Memory B cell (primary cell): ENCODE data around the gene ZNF710.

ENCODE experiments used
- ATAC-seq: fragments of 150-1000 bp; cut with Tn5 transposase; 2 replicates; pipeline ENCODE4 v1.10.0; 2021; ENCODE audit warnings: low read depth, mild to moderate bottlenecking, moderate library complexity
- DNase-seq, 2 donors: peaks; one replicate each; pipeline ENCODE4 v3.0.0; 2022; ENCODE audit warnings: low spot score in 2 of 2
- H3K27ac Mint-ChIP-seq: one replicate; pipeline ENCODE4 v1.8.0; 2022; ENCODE audit warnings: mild to moderate bottlenecking, moderate library complexity, mixed read lengths
- H3K27me3 Mint-ChIP-seq: one replicate; pipeline ENCODE4 v1.8.0; 2022; ENCODE audit warnings: mixed read lengths
- H3K36me3 Mint-ChIP-seq: one replicate; pipeline ENCODE4 v1.8.0; 2022; ENCODE audit warnings: mild to moderate bottlenecking, mixed read lengths
- H3K4me1 Mint-ChIP-seq: one replicate; pipeline ENCODE4 v1.8.0; 2022; ENCODE audit warnings: mixed read lengths
- H3K4me3 Mint-ChIP-seq: one replicate; pipeline ENCODE4 v1.8.0; 2022; ENCODE audit warnings: mild to moderate bottlenecking, moderate library complexity, mixed read lengths
- H3K9me3 Mint-ChIP-seq: one replicate; pipeline ENCODE4 v1.8.0; 2022; ENCODE audit warnings: mixed read lengths

The ZNF710 gene

GRCh38 chr15:90044916-90045371 is 43.8 kb downstream of the ZNF710 start:
- Mint-ChIP-seq H3K27ac (peak overlapping the region; percentile 88), H3K27me3 (no peaks in the 10 kb centered on the region), H3K4me1 (peaks cover 43% of the 10 kb centered on the region), H3K9me3 (no peaks in the 10 kb centered on the region), H3K4me3 (peak overlapping the region; percentile 19), H3K36me3 (peaks cover 10% of the 10 kb centered on the region)
- ATAC-seq = no peak
- DNase-seq = no peak

GRCh38 chr15:90046289-90046688 is 45.2 kb downstream of the ZNF710 start:
- Mint-ChIP-seq H3K4me1 (peaks cover 41% of the 10 kb centered on the region), H3K36me3 (peaks cover 10% of the 10 kb centered on the region), H3K27me3 (no peaks in the 10 kb centered on the region), H3K27ac (peak overlapping the region; percentile 88), H3K9me3 (no peaks in the 10 kb centered on the region), H3K4me3 (peak overlapping the region; percentile 62)
- DNase-seq (no peak), ATAC-seq (no peak)

- ATAC-seq (peak; percentile 100), DNase-seq (peak in 1 of 2 donors; percentile 46)
- H3K4me3 Mint-ChIP-seq = peak overlapping the region; percentile 62
- peaks cover 10% of the 10 kb centered on the region for H3K36me3 Mint-ChIP-seq
- H3K27me3 Mint-ChIP-seq = no peaks in the 10 kb centered on the region
- peak overlapping the region; percentile 88 for H3K27ac Mint-ChIP-seq
- peaks cover 41% of the 10 kb centered on the region for H3K4me1 Mint-ChIP-seq
- H3K9me3 Mint-ChIP-seq = no peaks in the 10 kb centered on the region
These were observed 45.8 kb downstream of the ZNF710 start for GRCh38 chr15:90046911-90047392.

GRCh38 chr15:90047956-90048575 is 46.9 kb downstream of the ZNF710 start:
- Mint-ChIP-seq H3K36me3 (peaks cover 10% of the 10 kb centered on the region), H3K4me3 (no peak overlapping the region), H3K27ac (no peak overlapping the region), H3K9me3 (no peaks in the 10 kb centered on the region), H3K27me3 (no peaks in the 10 kb centered on the region), H3K4me1 (peaks cover 44% of the 10 kb centered on the region)
- DNase-seq = no peak
- no peak for ATAC-seq

- DNase-seq = no peak
- Mint-ChIP-seq H3K27me3 (no peaks in the 10 kb centered on the region), H3K4me1 (peaks cover 42% of the 10 kb centered on the region), H3K36me3 (peaks cover 7% of the 10 kb centered on the region), H3K9me3 (no peaks in the 10 kb centered on the region), H3K4me3 (no peak overlapping the region), H3K27ac (no peak overlapping the region)
- ATAC-seq = no peak
These were observed 47.9 kb downstream of the ZNF710 start for GRCh38 chr15:90049030-90049429.

- Mint-ChIP-seq H3K4me3 (no peak overlapping the region), H3K27me3 (no peaks in the 10 kb centered on the region), H3K27ac (no peak overlapping the region), H3K9me3 (no peaks in the 10 kb centered on the region), H3K4me1 (peaks cover 43% of the 10 kb centered on the region), H3K36me3 (peaks cover 6% of the 10 kb centered on the region)
- ATAC-seq = no peak
- no peak for DNase-seq
These were observed 48.8 kb downstream of the ZNF710 start for GRCh38 chr15:90049666-90050604.

- Mint-ChIP-seq H3K27me3 (no peaks in the 10 kb centered on the region), H3K27ac (no peak overlapping the region), H3K36me3 (peaks cover 2% of the 10 kb centered on the region), H3K4me3 (no peak overlapping the region), H3K4me1 (peaks cover 31% of the 10 kb centered on the region), H3K9me3 (no peaks in the 10 kb centered on the region)
- DNase-seq (no peak), ATAC-seq (no peak)
These were observed 50.8 kb downstream of the ZNF710 start for GRCh38 chr15:90051874-90052273.

GRCh38 chr15:90053685-90054466 is 52.8 kb downstream of the ZNF710 start:
- ATAC-seq = no peak
- H3K9me3 Mint-ChIP-seq = no peaks in the 10 kb centered on the region
- no peak overlapping the region for H3K27ac Mint-ChIP-seq
- no peak for DNase-seq
- H3K36me3 Mint-ChIP-seq = peaks cover 2% of the 10 kb centered on the region
- H3K4me1 Mint-ChIP-seq = peaks cover 40% of the 10 kb centered on the region
- no peaks in the 10 kb centered on the region for H3K27me3 Mint-ChIP-seq
- peak overlapping the region; percentile 1 for H3K4me3 Mint-ChIP-seq

- Mint-ChIP-seq H3K27me3 (no peaks in the 10 kb centered on the region), H3K4me1 (peaks cover 42% of the 10 kb centered on the region), H3K9me3 (no peaks in the 10 kb centered on the region), H3K27ac (peak overlapping the region; percentile 62), H3K36me3 (peaks cover 2% of the 10 kb centered on the region), H3K4me3 (no peak overlapping the region)
- DNase-seq = no peak
- no peak for ATAC-seq
These were observed 53.5 kb downstream of the ZNF710 start for GRCh38 chr15:90054618-90055097.

GRCh38 chr15:90055182-90055581 is 54.1 kb downstream of the ZNF710 start:
- peak overlapping the region; percentile 62 for H3K27ac Mint-ChIP-seq
- peaks cover 41% of the 10 kb centered on the region for H3K4me1 Mint-ChIP-seq
- peaks cover 2% of the 10 kb centered on the region for H3K36me3 Mint-ChIP-seq
- H3K4me3 Mint-ChIP-seq = no peak overlapping the region
- H3K9me3 Mint-ChIP-seq = no peaks in the 10 kb centered on the region
- H3K27me3 Mint-ChIP-seq = no peaks in the 10 kb centered on the region
- no peak for DNase-seq
- ATAC-seq = no peak

- Mint-ChIP-seq H3K27me3 (no peaks in the 10 kb centered on the region), H3K4me3 (no peak overlapping the region), H3K9me3 (no peaks in the 10 kb centered on the region), H3K36me3 (peaks cover 2% of the 10 kb centered on the region), H3K27ac (no peak overlapping the region), H3K4me1 (peaks cover 43% of the 10 kb centered on the region)
- ATAC-seq = no peak
- DNase-seq = no peak
These were observed 55.4 kb downstream of the ZNF710 start for GRCh38 chr15:90056529-90056928.

- peaks cover 2% of the 10 kb centered on the region for H3K36me3 Mint-ChIP-seq
- no peak for ATAC-seq
- DNase-seq = peak in 1 of 2 donors; percentile 36
- H3K4me3 Mint-ChIP-seq = peak overlapping the region; percentile 11
- H3K27ac Mint-ChIP-seq = peak overlapping the region; percentile 95
- no peaks in the 10 kb centered on the region for H3K27me3 Mint-ChIP-seq
- peaks cover 51% of the 10 kb centered on the region for H3K4me1 Mint-ChIP-seq
- H3K9me3 Mint-ChIP-seq = no peaks in the 10 kb centered on the region
These were observed 57.2 kb downstream of the ZNF710 start for GRCh38 chr15:90058308-90058707.

- H3K4me3 Mint-ChIP-seq = peak overlapping the region; percentile 60
- H3K36me3 Mint-ChIP-seq = peaks cover 2% of the 10 kb centered on the region
- no peaks in the 10 kb centered on the region for H3K27me3 Mint-ChIP-seq
- DNase-seq (no peak), ATAC-seq (no peak)
- H3K4me1 Mint-ChIP-seq = peaks cover 56% of the 10 kb centered on the region
- no peaks in the 10 kb centered on the region for H3K9me3 Mint-ChIP-seq
- peak overlapping the region; percentile 95 for H3K27ac Mint-ChIP-seq
These were observed 57.7 kb downstream of the ZNF710 start for GRCh38 chr15:90058775-90059174.
